ENCODE results near the gene PRKG1.
"Not testable (repeated sequence)": the region's sequence is repeated elsewhere in the genome, so short reads cannot be mapped to it uniquely, and the experiment has no call there.

The PRKG1 gene

GRCh38 chr10:51510231-51510630 lies 435.9 kb downstream of the PRKG1 start:
- no peak for DNase-seq (ENCODE audit: low read depth)

GRCh38 chr10:51521605-51522004 lies 447.3 kb downstream of the PRKG1 start:
- DNase-seq (ENCODE audit: low read depth) = no peak

- DNase-seq (ENCODE audit: low read depth) = peak; percentile 1
Observed at GRCh38 chr10:51522858-51523257, 448.6 kb downstream of the PRKG1 start.

GRCh38 chr10:51523440-51523839 lies 449.2 kb downstream of the PRKG1 start:
- DNase-seq (ENCODE audit: low read depth) = no peak

GRCh38 chr10:51524041-51524440 lies 449.8 kb downstream of the PRKG1 start:
- DNase-seq (ENCODE audit: low read depth) = peak; percentile 2

GRCh38 chr10:51527522-51528219 lies 453.4 kb downstream of the PRKG1 start:
- DNase-seq (ENCODE audit: low read depth) = no peak

GRCh38 chr10:51528527-51528926 lies 454.2 kb downstream of the PRKG1 start:
- DNase-seq (ENCODE audit: low read depth) = no peak

- DNase-seq (ENCODE audit: low read depth) = no peak
Observed at GRCh38 chr10:51530541-51530940, 456.3 kb downstream of the PRKG1 start.

- no peak for DNase-seq (ENCODE audit: low read depth)
Observed at GRCh38 chr10:51532044-51532443, 457.8 kb downstream of the PRKG1 start.

- DNase-seq (ENCODE audit: low read depth) = no peak
Observed at GRCh38 chr10:51542853-51543252, 468.6 kb downstream of the PRKG1 start.

- DNase-seq (ENCODE audit: low read depth) = no peak
Observed at GRCh38 chr10:51544933-51545332, 470.6 kb downstream of the PRKG1 start.

- no peak for DNase-seq (ENCODE audit: low read depth)
Observed at GRCh38 chr10:51547941-51548340, 473.7 kb downstream of the PRKG1 start.

- DNase-seq (ENCODE audit: low read depth) = no peak
Observed at GRCh38 chr10:51552879-51553278, 478.6 kb downstream of the PRKG1 start.

- no peak for DNase-seq (ENCODE audit: low read depth)
Observed at GRCh38 chr10:51564896-51565510, 490.7 kb downstream of the PRKG1 start.

GRCh38 chr10:51567271-51567670 lies 493.0 kb downstream of the PRKG1 start:
- no peak for DNase-seq (ENCODE audit: low read depth)

GRCh38 chr10:51569467-51569866 lies 495.2 kb downstream of the PRKG1 start:
- no peak for DNase-seq (ENCODE audit: low read depth)

GRCh38 chr10:51574248-51575048 lies 500.2 kb downstream of the PRKG1 start:
- no peak for DNase-seq (ENCODE audit: low read depth)

GRCh38 chr10:51581196-51581595 lies 506.9 kb downstream of the PRKG1 start:
- not testable (repeated sequence) for DNase-seq (ENCODE audit: low read depth)

GRCh38 chr10:51583976-51584375 lies 509.7 kb downstream of the PRKG1 start:
- no peak for DNase-seq (ENCODE audit: low read depth)

- DNase-seq (ENCODE audit: low read depth) = no peak
Observed at GRCh38 chr10:51585742-51586141, 511.5 kb downstream of the PRKG1 start.

GRCh38 chr10:51588984-51589383 lies 514.7 kb downstream of the PRKG1 start:
- no peak for DNase-seq (ENCODE audit: low read depth)

GRCh38 chr10:51590818-51591217 lies 516.5 kb downstream of the PRKG1 start:
- no peak for DNase-seq (ENCODE audit: low read depth)

- no peak for DNase-seq (ENCODE audit: low read depth)
Observed at GRCh38 chr10:51596695-51597094, 522.4 kb downstream of the PRKG1 start.
